Measurements from ENCODE around the gene STAC3.
A peak's percentile ranks its signal among the peaks of the same experiment; 100 is the strongest.

The STAC3 gene

GRCh38 chr12:57230381-57231155, 20.4 kb downstream of the STAC3 start:
- TF ChIP-seq CTCF (IDR thresholded peaks at IDR 0.05; ENCODE audit: insufficient read depth, low read depth, low read length, missing control alignments): no peak
- no peak for DNase-seq (ENCODE audit: low read depth)
- peak overlapping the region; percentile 92 for H3K4me3 ChIP-seq (ENCODE audit: low read length)

- peak; percentile 92 for DNase-seq (ENCODE audit: low read depth)
- TF ChIP-seq CTCF (IDR thresholded peaks at IDR 0.05; ENCODE audit: insufficient read depth, low read depth, low read length, missing control alignments): no peak
- peak within 1 kb of the TSS; percentile 92 for H3K4me3 ChIP-seq (ENCODE audit: low read length)
Measured at GRCh38 chr12:57229634-57230380, 21.2 kb downstream of the STAC3 start, which contains the start of gene SHMT2. TSS of gene SHMT2 (plus strand) at chr12:57229711. CDS start at chr12:57229779, 68 bp downstream.

DNA sequence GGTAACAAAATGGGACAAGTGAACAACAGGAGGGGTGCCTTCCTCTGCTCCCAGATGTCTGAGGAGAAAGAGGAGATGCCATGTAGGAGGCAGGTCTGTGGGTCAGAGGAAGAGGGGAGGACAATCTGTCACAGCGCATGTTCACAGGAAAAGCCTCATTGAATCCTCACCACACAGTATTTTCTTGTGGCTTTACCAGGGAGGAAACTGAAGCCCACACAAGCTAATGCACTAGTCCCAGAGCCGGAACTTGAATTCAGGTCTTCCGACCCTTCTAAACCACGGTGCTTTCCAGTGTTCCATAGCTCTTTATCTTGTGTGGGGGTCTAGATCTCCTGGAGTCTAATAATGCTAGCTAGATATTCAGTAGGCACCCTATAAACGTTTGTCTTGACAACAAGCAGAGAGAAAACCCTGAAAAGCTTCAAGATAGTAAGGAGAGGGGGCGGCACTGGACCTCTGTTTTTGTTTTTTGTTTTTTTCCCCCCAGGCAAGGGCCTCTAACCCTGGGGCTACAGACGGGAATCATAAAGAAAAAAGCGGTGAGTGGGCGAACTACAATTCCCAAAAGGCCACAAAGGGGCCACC, 21.8 kb downstream of the STAC3 start:
- TF ChIP-seq CTCF (IDR thresholded peaks at IDR 0.05; ENCODE audit: insufficient read depth, low read depth, low read length, missing control alignments): peak; percentile 18
- DNase-seq (ENCODE audit: low read depth): no peak
- peak overlapping the region; percentile 92 for H3K4me3 ChIP-seq (ENCODE audit: low read length)

- no peak overlapping the region for H3K4me3 ChIP-seq (ENCODE audit: low read length)
- DNase-seq (ENCODE audit: low read depth): peak; percentile 67
- no peak for TF ChIP-seq CTCF (IDR thresholded peaks at IDR 0.05; ENCODE audit: insufficient read depth, low read depth, low read length, missing control alignments)
Measured at GRCh38 chr12:57227315-57228115, 23.5 kb downstream of the STAC3 start.

GRCh38 chr12:57226588-57227314, 24.2 kb downstream of the STAC3 start:
- TF ChIP-seq CTCF (IDR thresholded peaks at IDR 0.05; ENCODE audit: insufficient read depth, low read depth, low read length, missing control alignments): no peak

DNA sequence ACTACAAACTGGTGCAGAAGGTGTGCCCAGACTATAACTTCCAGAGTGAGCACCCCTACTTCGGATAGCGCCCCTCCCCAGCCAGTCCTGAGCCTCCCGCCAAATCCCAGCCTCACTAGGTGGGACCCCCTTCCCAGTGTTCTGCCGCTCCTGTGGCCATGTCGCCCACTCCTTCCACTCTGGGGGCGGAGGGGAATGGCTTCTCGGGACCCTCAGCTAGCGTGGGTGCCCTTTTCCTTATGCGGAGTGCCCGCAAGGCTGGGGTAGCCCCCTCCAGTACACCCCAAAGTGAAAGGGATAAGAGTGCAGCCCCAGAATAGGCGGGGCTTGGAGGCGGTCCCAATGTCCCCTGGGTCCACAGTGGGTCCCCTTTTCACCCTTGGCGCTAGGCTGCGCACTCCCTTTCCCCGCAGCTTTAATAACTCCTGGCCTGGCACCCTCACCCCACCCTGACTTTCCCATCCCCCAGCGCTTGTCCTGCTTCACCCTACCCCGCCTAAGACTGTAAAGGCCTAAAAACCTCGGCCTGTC, 25.2 kb downstream of the STAC3 start:
- no peak overlapping the region for H3K4me3 ChIP-seq (ENCODE audit: low read length)
- no peak for TF ChIP-seq CTCF (IDR thresholded peaks at IDR 0.05; ENCODE audit: insufficient read depth, low read depth, low read length, missing control alignments)
- no peak for DNase-seq (ENCODE audit: low read depth)

More at GRCh38 chr12:57226588-57227314, 24.2 kb downstream of the STAC3 start:
- no peak for DNase-seq (ENCODE audit: low read depth)
- H3K4me3 ChIP-seq (ENCODE audit: low read length): no peak overlapping the region
